UCSD-AML1 (cell line): ENCODE results near the gene CCHCR1.
A peak's percentile ranks its signal among the peaks of the same experiment; 100 is the strongest.

Experiments used
- DNase-seq: peaks from one replicate; lab custom pipeline; 2025; ENCODE audit not compliant: unreplicated experiment; lab: John Stamatoyannopoulos, UW

Gene CCHCR1

GRCh38 chr6:31110825-31111582 lies 46.6 kb downstream of the CCHCR1 start:
- DNase-seq, result no peak

GRCh38 chr6:31107052-31107451 lies 50.5 kb downstream of the CCHCR1 start:
- DNase-seq, result no peak

GRCh38 chr6:31103136-31103535 lies 54.5 kb downstream of the CCHCR1 start:
- no peak for DNase-seq

- DNase-seq, result no peak
Measured at GRCh38 chr6:31098449-31098938, 59.1 kb downstream of the CCHCR1 start.

GRCh38 chr6:31096656-31097055 lies 60.9 kb downstream of the CCHCR1 start:
- no peak for DNase-seq

- no peak for DNase-seq
Measured at GRCh38 chr6:31096215-31096614, 61.4 kb downstream of the CCHCR1 start.

GRCh38 chr6:31094389-31094881 lies 63.2 kb downstream of the CCHCR1 start:
- DNase-seq, result peak; percentile 51

GRCh38 chr6:31092769-31093505 lies 64.7 kb downstream of the CCHCR1 start:
- no peak for DNase-seq
